Measurements from ENCODE around the gene SLC27A2. TPM values are rescaled to one million over a fixed set of nuclear protein-coding genes. Genes with fewer than 3 reads are reported as not detected.

SLC27A2 gene
- total RNA-seq, 1 experiment from 2014 or later, result not detected

GRCh38 chr15:50278496-50278895 lies 96.5 kb downstream of the SLC27A2 start:
- Histone ChIP-seq H3K27me3 (ENCODE audit: low read length) (no peaks in the 10 kb centered on the region), H3K4me3 (ENCODE audit: low read length) (no peak overlapping the region), H3K4me1 (ENCODE audit: low read length) (no peaks in the 10 kb centered on the region), H3K79me2 (ENCODE audit: low read length) (no peaks in the 10 kb centered on the region), H3K9me2 (replicated peaks; ENCODE audit: insufficient read depth, low read length) (no peaks in the 10 kb centered on the region), H3K36me3 (ENCODE audit: insufficient read depth, low read length) (peaks cover 9% of the 10 kb centered on the region; the same call in 1 of the 2 replicates), H3K4me2 (ENCODE audit: low read depth, low read length, poor library complexity, severe bottlenecking) (no peak overlapping the region), H4K20me1 (ENCODE audit: insufficient read depth, low read depth, low read length) (no peaks in the 10 kb centered on the region), H3K9ac (ENCODE audit: low read length) (no peak overlapping the region), H3K27ac (ENCODE audit: low read length) (no peak overlapping the region), H2AFZ (ENCODE audit: low read length) (no peak overlapping the region), H3K9me3 (ENCODE audit: low read length) (no peaks in the 10 kb centered on the region)
- DNase-seq, result no peak

GRCh38 chr15:50280271-50280670 lies 98.3 kb downstream of the SLC27A2 start:
- Histone ChIP-seq H4K20me1 (ENCODE audit: insufficient read depth, low read depth, low read length) (no peaks in the 10 kb centered on the region), H3K79me2 (ENCODE audit: low read length) (no peaks in the 10 kb centered on the region), H3K36me3 (ENCODE audit: insufficient read depth, low read length) (peaks cover 14% of the 10 kb centered on the region; the same call in 1 of the 2 replicates), H3K9ac (ENCODE audit: low read length) (no peak overlapping the region), H3K4me1 (ENCODE audit: low read length) (no peaks in the 10 kb centered on the region), H3K9me3 (ENCODE audit: low read length) (no peaks in the 10 kb centered on the region), H3K4me3 (ENCODE audit: low read length) (no peak overlapping the region), H3K9me2 (replicated peaks; ENCODE audit: insufficient read depth, low read length) (no peaks in the 10 kb centered on the region), H3K27me3 (ENCODE audit: low read length) (no peaks in the 10 kb centered on the region), H3K27ac (ENCODE audit: low read length) (no peak overlapping the region), H3K4me2 (ENCODE audit: low read depth, low read length, poor library complexity, severe bottlenecking) (no peak overlapping the region), H2AFZ (ENCODE audit: low read length) (no peak overlapping the region)
- no peak for DNase-seq

- H3K4me3 ChIP-seq (ENCODE audit: low read length), result no peak overlapping the region
- H3K27ac ChIP-seq (ENCODE audit: low read length), result no peak overlapping the region
- no peak overlapping the region for H3K4me2 ChIP-seq (ENCODE audit: low read depth, low read length, poor library complexity, severe bottlenecking)
- H3K9me2 ChIP-seq (replicated peaks; ENCODE audit: insufficient read depth, low read length), result no peaks in the 10 kb centered on the region
- no peak overlapping the region for H3K9ac ChIP-seq (ENCODE audit: low read length)
- no peaks in the 10 kb centered on the region for H3K9me3 ChIP-seq (ENCODE audit: low read length)
- H3K79me2 ChIP-seq (ENCODE audit: low read length), result no peaks in the 10 kb centered on the region
- no peak for DNase-seq
- peaks cover 14% of the 10 kb centered on the region; the same call in 1 of the 2 replicates for H3K36me3 ChIP-seq (ENCODE audit: insufficient read depth, low read length)
- H4K20me1 ChIP-seq (ENCODE audit: insufficient read depth, low read depth, low read length), result no peaks in the 10 kb centered on the region
- no peaks in the 10 kb centered on the region for H3K4me1 ChIP-seq (ENCODE audit: low read length)
- no peak overlapping the region for H2AFZ ChIP-seq (ENCODE audit: low read length)
- no peaks in the 10 kb centered on the region for H3K27me3 ChIP-seq (ENCODE audit: low read length)
Measured at GRCh38 chr15:50281427-50281826, 99.4 kb downstream of the SLC27A2 start.

Small RNA genes lying within 50 kb of the gene (small RNA-seq; reads per million reads assigned to genes)
- gene RF00019, result not detected

Other genes starting within 250 kb of the SLC27A2 start
- gene ATP8B4, start 63.0 kb upstream of the SLC27A2 start, total RNA-seq (2014; rRNA removed; shearing (Covaris generic); ENCODE audit: low replicate concordance), result not detected in 2 replicates
- not detected in 2 replicates for gene HDC, start 83.5 kb downstream of the SLC27A2 start, total RNA-seq (2014; rRNA removed; shearing (Covaris generic); ENCODE audit: low replicate concordance)
- 30.4 and 38.2 TPM in 2 replicates for gene GABPB1, start 173.0 kb downstream of the SLC27A2 start, total RNA-seq (2014; rRNA removed; shearing (Covaris generic); ENCODE audit: low replicate concordance)
- gene USP8, start 242.2 kb downstream of the SLC27A2 start, total RNA-seq (2014; rRNA removed; shearing (Covaris generic); ENCODE audit: low replicate concordance), result 28.4 and 62.1 TPM in 2 replicates

Measured in Karpas-422 (cell line).